Panc1 (cell line): ENCODE data around the gene SDCBP2. TPM values are rescaled to one million over a fixed set of nuclear protein-coding genes. Genes with fewer than 3 reads are reported as not detected.

Source experiments
- ATAC-seq: fragments of 200-7000 bp; cut with Tn5 transposase; 2 replicates; pipeline ENCODE4 v1.9.1; 2020; ENCODE audit warnings: mild to moderate bottlenecking, moderate library complexity
- BruUV-seq: library from RNA; stranded (reverse); fragments of 400-500 nt; replicated peaks from 2 replicates; lab custom pipeline; 2021; lab: Mats Ljungman, UMichigan
- CTCF ChIA-PET: fragments of 300-600 bp; sonication (Branson Sonifier 250); formaldehyde crosslinking; loops from one replicate; lab custom pipeline; 2022; ENCODE audit warnings: antibody characterized with exemption; lab: Charles Lee
- POLR2A ChIA-PET: fragments of 300-600 bp; sonication (Branson Sonifier 250); formaldehyde crosslinking; loops from one replicate; lab custom pipeline; 2022; ENCODE audit warnings: antibody characterized with exemption; lab: Charles Lee
- DNase-seq: peaks from one replicate; pipeline ENCODE4 v3.0.0-alpha.2; 2010; ENCODE audit warnings: low read depth, low spot score
- H3K27ac ChIP-seq: 2 replicates; pipeline ENCODE4 v1.5.1; 2011; ENCODE audit warnings: mild to moderate bottlenecking, low read length, inconsistent platforms
- H3K27me3 ChIP-seq: fragments of 200-500 bp; sonication (Bioruptor generic); 2 replicates; pipeline ENCODE4 v1.6.0; 2014; ENCODE audit warnings: low read length, inconsistent platforms; ENCODE audit not compliant: control insufficient read depth, insufficient read depth
- H3K36me3 ChIP-seq: fragments of 200-500 bp; sonication (Bioruptor generic); 2 replicates; pipeline ENCODE4 v1.5.1; 2014; ENCODE audit warnings: inconsistent platforms, mild to moderate bottlenecking, low read length, moderate library complexity; ENCODE audit not compliant: control insufficient read depth, insufficient read depth
- H3K4me1 ChIP-seq: 2 replicates; pipeline ENCODE4 v1.5.1; 2011; ENCODE audit warnings: inconsistent platforms, mild to moderate bottlenecking, low read length, moderate library complexity; ENCODE audit not compliant: control insufficient read depth, insufficient read depth
- H3K4me3 ChIP-seq, 2 experiments: 2 replicates each; pipeline ENCODE4 v1.5.1; 2011 to 2012; ENCODE audit warnings: low read depth in 2 of 2, low read length in 2 of 2, mild to moderate bottlenecking in 2 of 2, inconsistent platforms in 1 of 2, moderate library complexity in 1 of 2
- H3K9me3 ChIP-seq: fragments of 200-500 bp; sonication (Bioruptor generic); 2 replicates; pipeline ENCODE4 v1.5.1; 2014; ENCODE audit warnings: low read depth, mild to moderate bottlenecking, inconsistent platforms, low read length, moderate library complexity; ENCODE audit not compliant: control insufficient read depth, insufficient read depth
- CTCF ChIP-seq: fragments of 450-650 bp; IDR thresholded peaks from 2 replicates; pipeline ENCODE4 v1.5.1; 2017; ENCODE audit warnings: mild to moderate bottlenecking
- POLR2AphosphoS5 ChIP-seq: IDR thresholded peaks from 2 replicates; pipeline ENCODE4 v1.6.1; 2012; ENCODE audit warnings: mild to moderate bottlenecking, low read depth, low read length, moderate library complexity
- REST ChIP-seq, 2 experiments: IDR thresholded peaks; 2 replicates each; pipeline ENCODE4 v1.6.1; 2011 to 2012; ENCODE audit warnings: low read depth in 2 of 2, control low read depth in 1 of 2, low read length in 1 of 2, mild to moderate bottlenecking in 1 of 2, moderate library complexity in 1 of 2; ENCODE audit not compliant: insufficient read depth in 1 of 2
- SIN3A ChIP-seq: IDR thresholded peaks from 2 replicates; pipeline ENCODE4 v1.6.1; 2012; ENCODE audit warnings: low read depth, mild to moderate bottlenecking, low read length, moderate library complexity, borderline replicate concordance; ENCODE audit not compliant: insufficient read depth
- TCF7L2 ChIP-seq: IDR thresholded peaks from 2 replicates; pipeline ENCODE4 v1.6.1; 2011; ENCODE audit warnings: mild to moderate bottlenecking, low read depth, low read length, inconsistent platforms
- in situ Hi-C: cut with HindIII; loops from 2 replicates; pipeline ENCODE4 v1.10.0; 2016; ENCODE audit warnings: low sequenced_read_pairs, low pct_unique_long_range_greater_than_20kb
- intact Hi-C: fragments of 100-400 bp; cut with micrococcal nuclease; formaldehyde crosslinking; loops from one replicate; pipeline ENCODE4 v1.10.0; 2022; ENCODE audit not compliant: unreplicated experiment
- total RNA-seq: library from RNA; stranded (reverse); gene quantifications from one replicate; pipeline ENCODE4 v1.2.1, GENCODE V29; 2021; ENCODE audit not compliant: unreplicated experiment

Gene SDCBP2
- total RNA-seq, 1 experiment from 2014 or later: 1.8 TPM

GRCh38 chr20:1301031-1301529 lies 27.9 kb downstream of the SDCBP2 start:
- peaks cover 3% of the 10 kb centered on the region for H3K4me1 ChIP-seq
- H3K4me3 ChIP-seq: no peak overlapping the region
- no peak overlapping the region for H3K27ac ChIP-seq
- BruUV-seq: no TSS peak
- H3K27me3 ChIP-seq: no peaks in the 10 kb centered on the region
- DNase-seq: no peak
- ATAC-seq: no peak
- no peaks in the 10 kb centered on the region for H3K9me3 ChIP-seq
- CTCF ChIA-PET: interaction anchor here (0.5 to 0.6 kb wide), 2 partner anchors 82 to 88 kb away, joined by 3 to 4 read pairs; no protein-coding TSS in a partner anchor
- in situ Hi-C loops (no loop called here), intact Hi-C loops (no loop called here)
- no peaks in the 10 kb centered on the region for H3K36me3 ChIP-seq
- POLR2A ChIA-PET: interaction anchor here (0.6 kb wide), 2 partner anchors 19 to 39 kb away, joined by 4 to 7 read pairs; no protein-coding TSS in a partner anchor
- TF ChIP-seq TCF7L2 (no peak), REST (IDR thresholded peaks at IDR 0.05; ENCODE audit: insufficient read depth in 1 of 2, low read depth in 2 of 2, low read length in 1 of 2) (no peak), POLR2AphosphoS5 (no peak), SIN3A (no peak), CTCF (no peak)

GRCh38 chr20:1300083-1300840 lies 28.7 kb downstream of the SDCBP2 start:
- BruUV-seq: no TSS peak
- no peak for DNase-seq
- intact Hi-C loops: no loop called here
- in situ Hi-C loops: no loop called here
- TF ChIP-seq TCF7L2: no peak
- TF ChIP-seq REST (IDR thresholded peaks at IDR 0.05; ENCODE audit: insufficient read depth in 1 of 2, low read depth in 2 of 2, low read length in 1 of 2): no peak
- no peak for TF ChIP-seq POLR2AphosphoS5
- TF ChIP-seq SIN3A: no peak
- TF ChIP-seq CTCF: no peak
- Histone ChIP-seq H3K36me3 (no peaks in the 10 kb centered on the region), H3K9me3 (no peaks in the 10 kb centered on the region), H3K27me3 (no peaks in the 10 kb centered on the region), H3K27ac (no peak overlapping the region), H3K4me1 (peaks cover 3% of the 10 kb centered on the region), H3K4me3 (no peak overlapping the region)
- CTCF ChIA-PET: interaction anchor here (0.5 to 0.6 kb wide), 2 partner anchors 83 to 87 kb away, joined by 3 to 4 read pairs; no protein-coding TSS in a partner anchor
- no peak for ATAC-seq
- POLR2A ChIA-PET: no interaction called here
